WTC11 (cell line): ENCODE data around the gene IFNA10.
"Not testable (repeated sequence)": the region's sequence is repeated elsewhere in the genome, so short reads cannot be mapped to it uniquely, and the experiment has no call there.

Experiments
- E2F4 ChIP-seq: sonication (generic); formaldehyde crosslinking; IDR thresholded peaks from 2 replicates; pipeline ENCODE4 v1.8.1; 2022; ENCODE audit warnings: low read depth, mild to moderate bottlenecking, moderate library complexity, missing genetic modification reagents, borderline replicate concordance
- GABPB1 ChIP-seq: sonication (generic); formaldehyde crosslinking; IDR thresholded peaks from 2 replicates; pipeline ENCODE4 v1.8.1; 2023; ENCODE audit warnings: mild to moderate bottlenecking, missing genetic modification reagents
- IRF1 ChIP-seq: sonication (generic); formaldehyde crosslinking; IDR thresholded peaks from 2 replicates; pipeline ENCODE4 v1.8.0; 2023; ENCODE audit warnings: missing genetic modification reagents
- MAX ChIP-seq: sonication (generic); formaldehyde crosslinking; IDR thresholded peaks from 2 replicates; pipeline ENCODE4 v1.8.0; 2022; ENCODE audit warnings: mild to moderate bottlenecking, missing genetic modification reagents
- SP1 ChIP-seq: sonication (generic); formaldehyde crosslinking; conservative IDR thresholded peaks from 2 replicates; pipeline ENCODE4 v1.8.1; 2022; ENCODE audit warnings: missing genetic modification reagents
- STAT6 ChIP-seq: sonication (generic); formaldehyde crosslinking; conservative IDR thresholded peaks from 2 replicates; pipeline ENCODE4 v1.8.1; 2023; ENCODE audit warnings: mild to moderate bottlenecking, low read depth, missing genetic modification reagents, moderate library complexity
- ZBTB21 ChIP-seq: sonication (generic); formaldehyde crosslinking; IDR thresholded peaks from 2 replicates; pipeline ENCODE4 v1.8.1; 2023; ENCODE audit warnings: mild to moderate bottlenecking, missing genetic modification reagents, borderline replicate concordance

- TF ChIP-seq E2F4, SP1, GABPB1, STAT6, MAX, IRF1, ZBTB21 (CRISPR knock-in tag): not testable (repeated sequence)
Observed at GRCh38 chr9:21202105-21202504, 4.8 kb downstream of the IFNA10 start, which contains the start of gene IFNA7.
